RWPE1 (cell line): ENCODE data around the gene HS3ST6.

Source experiments
- CTCF ChIA-PET: fragments of 350-600 bp; sonication (Branson Sonifier 250); formaldehyde crosslinking; extraction: SDS; loops from one replicate; lab custom pipeline; 2021; lab: Yijun Ruan, JAX
- POLR2A ChIA-PET: fragments of 400-600 bp; formaldehyde crosslinking; extraction: SDS; loops from one replicate; lab custom pipeline; 2020; ENCODE audit warnings: antibody characterized with exemption; ENCODE audit not compliant: low non-redundant PET; lab: Yijun Ruan, JAX
- DNase-seq: peaks from one replicate; pipeline ENCODE4 v3.0.0; 2012; ENCODE audit warnings: low spot score
- H3K27ac ChIP-seq: fragments of 450-650 bp; 2 replicates; pipeline ENCODE4 v1.5.1; 2017
- TF ChIP-seq, protein P1 (sequence below): fragments of 450-650 bp; conservative IDR thresholded peaks from 2 replicates; pipeline ENCODE4 v1.5.1; 2017; ENCODE audit warnings: low read depth, mild to moderate bottlenecking

Gene HS3ST6

DNA sequence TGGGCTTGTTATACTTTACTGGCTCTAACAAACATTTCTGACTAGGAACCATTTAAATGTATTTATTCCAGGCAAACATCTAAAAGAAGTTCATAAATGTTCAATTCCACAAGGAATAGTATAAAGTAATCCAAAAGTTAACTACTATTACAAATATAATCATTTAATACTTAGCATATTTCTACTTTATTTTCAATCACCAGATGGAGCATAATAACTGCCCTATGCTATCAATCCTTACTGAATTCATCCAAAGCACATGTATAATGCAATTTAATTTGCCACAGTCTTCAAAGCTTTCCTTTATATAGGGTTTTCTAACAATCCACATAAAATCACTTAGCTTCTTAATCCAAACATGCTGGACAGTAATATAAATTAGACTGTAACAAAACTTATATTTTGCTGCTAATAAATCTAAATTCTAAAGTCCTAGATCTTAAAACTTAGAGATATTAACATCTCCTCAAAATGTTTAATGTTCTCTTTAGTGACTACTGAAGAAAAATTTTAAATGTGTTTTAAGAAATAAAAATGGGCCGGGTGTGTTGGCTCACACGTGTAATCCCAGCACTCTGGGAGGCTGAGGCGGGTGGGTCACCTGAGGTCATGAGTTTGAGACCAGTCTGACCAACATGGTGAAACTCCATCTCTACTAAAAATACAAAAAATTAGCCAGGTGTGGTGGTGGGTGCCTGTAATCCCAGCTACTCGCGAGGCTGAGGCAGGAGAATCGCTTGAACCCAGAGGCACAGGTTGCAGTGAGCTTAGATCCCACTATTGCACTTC lies 52.1 kb downstream of the HS3ST6 start:
- ChIA-PET POLR2A (no interaction called here), CTCF (interaction anchor here (0.5 to 1.0 kb wide), 2 partner anchors 66 to 966 kb away, joined by 3 to 4 read pairs; no protein-coding TSS in a partner anchor)
- TF ChIP-seq, protein P1, sequence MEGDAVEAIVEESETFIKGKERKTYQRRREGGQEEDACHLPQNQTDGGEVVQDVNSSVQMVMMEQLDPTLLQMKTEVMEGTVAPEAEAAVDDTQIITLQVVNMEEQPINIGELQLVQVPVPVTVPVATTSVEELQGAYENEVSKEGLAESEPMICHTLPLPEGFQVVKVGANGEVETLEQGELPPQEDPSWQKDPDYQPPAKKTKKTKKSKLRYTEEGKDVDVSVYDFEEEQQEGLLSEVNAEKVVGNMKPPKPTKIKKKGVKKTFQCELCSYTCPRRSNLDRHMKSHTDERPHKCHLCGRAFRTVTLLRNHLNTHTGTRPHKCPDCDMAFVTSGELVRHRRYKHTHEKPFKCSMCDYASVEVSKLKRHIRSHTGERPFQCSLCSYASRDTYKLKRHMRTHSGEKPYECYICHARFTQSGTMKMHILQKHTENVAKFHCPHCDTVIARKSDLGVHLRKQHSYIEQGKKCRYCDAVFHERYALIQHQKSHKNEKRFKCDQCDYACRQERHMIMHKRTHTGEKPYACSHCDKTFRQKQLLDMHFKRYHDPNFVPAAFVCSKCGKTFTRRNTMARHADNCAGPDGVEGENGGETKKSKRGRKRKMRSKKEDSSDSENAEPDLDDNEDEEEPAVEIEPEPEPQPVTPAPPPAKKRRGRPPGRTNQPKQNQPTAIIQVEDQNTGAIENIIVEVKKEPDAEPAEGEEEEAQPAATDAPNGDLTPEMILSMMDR, result no peak

DNA sequence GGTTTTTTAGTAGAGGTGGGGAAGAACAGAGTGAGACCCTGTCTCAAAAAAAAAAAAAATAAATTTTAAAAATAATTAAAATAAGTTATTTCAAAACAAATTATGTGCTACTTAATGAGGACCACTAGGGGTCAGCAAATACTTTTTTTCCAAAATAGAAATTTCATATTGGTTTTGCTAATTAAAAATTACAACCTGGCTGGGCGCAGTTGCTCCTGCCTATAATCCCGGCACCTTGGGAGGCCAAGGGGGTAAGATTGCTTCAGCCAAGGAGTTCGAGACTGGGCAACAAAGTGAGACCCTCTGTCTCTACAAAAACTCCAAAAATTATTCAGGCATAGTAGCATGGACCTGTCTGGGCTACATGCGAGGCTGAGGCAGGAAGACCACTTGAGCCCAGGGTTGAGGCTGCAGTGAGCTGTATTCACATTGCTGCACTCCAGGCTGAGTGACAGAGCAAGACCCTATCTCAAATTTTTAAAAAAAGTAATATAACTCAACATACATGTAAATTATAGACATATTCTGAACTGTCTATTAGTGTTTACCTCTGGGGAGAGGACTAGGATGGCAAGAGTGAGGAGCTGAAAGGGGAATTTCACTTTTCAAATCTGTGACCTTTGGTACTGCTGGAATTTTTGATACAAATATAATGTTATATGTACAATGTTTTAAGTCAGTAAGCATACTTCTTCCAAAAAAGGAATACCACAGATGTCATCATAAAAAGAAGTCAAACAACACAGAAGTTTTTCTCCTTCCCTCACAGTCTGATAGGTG lies 54.3 kb downstream of the HS3ST6 start:
- no peak for DNase-seq
- ChIA-PET CTCF (interaction anchor here (0.6 to 1.5 kb wide), 5 partner anchors 10 to 92 kb away, joined by 3 to 4 read pairs (median 3); no protein-coding TSS in a partner anchor), POLR2A (no interaction called here)
- TF ChIP-seq, protein P1, result peak; percentile 67; the same call in 1 of the 2 replicates
- no peak overlapping the region for H3K27ac ChIP-seq

More for the DNA sequence above, 52.1 kb downstream of the HS3ST6 start:
- DNase-seq, result no peak
- H3K27ac ChIP-seq, result no peak overlapping the region

DNA sequence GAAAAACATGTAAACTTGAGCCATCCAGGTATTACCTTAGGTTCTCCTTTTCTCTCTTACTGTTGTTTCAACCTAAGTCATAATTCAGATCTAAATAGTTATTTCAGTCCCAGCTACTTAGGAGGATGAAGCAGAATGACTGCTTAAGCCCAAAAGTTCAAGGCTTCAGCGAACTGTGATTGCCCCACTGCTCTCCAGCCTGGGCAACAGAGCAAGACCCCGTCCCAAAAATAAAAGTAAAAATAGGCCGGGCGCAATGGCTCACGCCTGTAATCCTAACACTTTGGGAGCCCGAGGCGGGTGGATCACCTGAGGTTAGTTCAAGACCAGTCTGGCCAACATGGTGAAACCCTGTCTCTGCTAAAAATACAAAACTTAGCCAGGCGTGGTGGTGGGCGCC lies 55.8 kb downstream of the HS3ST6 start:
- TF ChIP-seq, protein P1, result no peak
- POLR2A ChIA-PET, result no interaction called here

DNA sequence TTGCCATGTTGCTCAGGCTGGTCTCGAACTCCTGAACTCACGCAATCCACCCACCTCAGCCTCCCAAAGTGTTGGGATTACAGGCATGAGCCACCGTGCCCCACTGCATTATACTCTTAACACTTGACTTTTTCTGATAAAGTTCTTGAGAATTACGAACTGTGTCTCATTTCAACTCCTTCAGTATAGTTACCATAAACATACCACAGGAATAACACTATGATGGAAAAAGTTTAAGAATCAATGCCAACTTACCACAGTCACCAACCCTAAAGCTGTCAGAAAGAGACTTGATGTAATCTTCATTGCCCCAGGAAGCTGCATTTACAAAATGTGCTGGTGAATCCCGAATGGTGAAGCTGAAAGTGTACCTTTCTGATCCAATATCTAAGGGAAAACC lies 56.5 kb downstream of the HS3ST6 start:
- no peak for DNase-seq
- POLR2A ChIA-PET, result no interaction called here
- TF ChIP-seq, protein P1, result no peak
- CTCF ChIA-PET, result interaction anchor here (0.7 to 1.7 kb wide), 5 partner anchors 38 to 142 kb away, joined by 3 to 4 read pairs (median 3); no protein-coding TSS in a partner anchor
- no peak overlapping the region for H3K27ac ChIP-seq

More for the DNA sequence above, 55.8 kb downstream of the HS3ST6 start:
- CTCF ChIA-PET, result interaction anchor here (0.6 to 1.7 kb wide), 6 partner anchors 31 to 142 kb away, joined by 3 to 4 read pairs (median 3); no protein-coding TSS in a partner anchor
- H3K27ac ChIP-seq, result no peak overlapping the region
- no peak for DNase-seq
